ENCODE measurements around the gene FABP3.
A peak's percentile ranks its signal among the peaks of the same experiment; 100 is the strongest.

The FABP3 gene

GRCh38 chr1:31324992-31325391 is 47.9 kb downstream of the FABP3 start:
- ChIA-PET CTCF (interaction anchor here (0.6 kb wide), 1 partner anchor 310 kb away, joined by 3 read pairs; no protein-coding TSS in a partner anchor), POLR2A (interaction anchor here (0.5 kb wide), 1 partner anchor 301 kb away, joined by 4 read pairs; no protein-coding TSS in a partner anchor)
- no peak overlapping the region for H3K4me3 ChIP-seq (ENCODE audit: low read depth, low read length)

GRCh38 chr1:31324093-31324492 is 48.8 kb downstream of the FABP3 start:
- TF ChIP-seq ZNF121 (tag by site-specific recombination; IDR thresholded peaks at IDR 0.05) (peak; percentile 73; the same call in 1 of the 2 replicates), ZNF366 (tag by site-specific recombination; conservative IDR thresholded peaks at IDR 0.05) (no peak)
- Histone ChIP-seq H3K4me3 (ENCODE audit: low read depth, low read length) (no peak overlapping the region), H3K27ac (ENCODE audit: extremely low read depth, low read depth, low read length) (no peak overlapping the region), H3K4me1 (ENCODE audit: control insufficient read depth, insufficient read depth, low read length) (no peaks in the 10 kb centered on the region), H3K9me3 (ENCODE audit: control insufficient read depth, insufficient read depth, low read depth, low read length) (no peaks in the 10 kb centered on the region), H3K36me3 (ENCODE audit: control insufficient read depth in 2 of 2, insufficient read depth in 1 of 2, low read length in 2 of 2) (peaks cover 12 to 43% of the 10 kb centered on the region in 2 experiments; a peak in 2 of 3 replicates)
- CTCF ChIA-PET, result no interaction called here
- POLR2A ChIA-PET, result no interaction called here

More at GRCh38 chr1:31324992-31325391, 47.9 kb downstream of the FABP3 start:
- H3K4me1 ChIP-seq (ENCODE audit: control insufficient read depth, insufficient read depth, low read length), result no peaks in the 10 kb centered on the region
- no peaks in the 10 kb centered on the region for H3K9me3 ChIP-seq (ENCODE audit: control insufficient read depth, insufficient read depth, low read depth, low read length)
- TF ChIP-seq SCRT2 (tag by site-specific recombination; IDR thresholded peaks at IDR 0.05), result peak; percentile 77
- peak; percentile 70; the same call in 1 of the 2 replicates for TF ChIP-seq SCRT1 (tag by site-specific recombination; IDR thresholded peaks at IDR 0.05; ENCODE audit: borderline replicate concordance)
- TF ChIP-seq MZF1 (tag by site-specific recombination; IDR thresholded peaks at IDR 0.05; ENCODE audit: borderline replicate concordance), result no peak
- peaks cover 12 to 34% of the 10 kb centered on the region in 2 experiments; a peak in 2 of 3 replicates for H3K36me3 ChIP-seq (ENCODE audit: control insufficient read depth in 2 of 2, insufficient read depth in 1 of 2, low read length in 2 of 2)
- no peak overlapping the region for H3K27ac ChIP-seq (ENCODE audit: extremely low read depth, low read depth, low read length)

GRCh38 chr1:31318146-31318545 is 54.7 kb downstream of the FABP3 start:
- Histone ChIP-seq H3K4me1 (ENCODE audit: control insufficient read depth, insufficient read depth, low read length) (no peaks in the 10 kb centered on the region), H3K27ac (ENCODE audit: extremely low read depth, low read depth, low read length) (no peak overlapping the region), H3K4me3 (ENCODE audit: low read depth, low read length) (no peak overlapping the region), H3K36me3 (ENCODE audit: control insufficient read depth in 2 of 2, insufficient read depth in 1 of 2, low read length in 2 of 2) (peaks cover 31 to 84% of the 10 kb centered on the region in 2 experiments), H3K9me3 (ENCODE audit: control insufficient read depth, insufficient read depth, low read depth, low read length) (no peaks in the 10 kb centered on the region)
- ChIA-PET POLR2A (interaction anchor here (1.1 to 1.3 kb wide), 2 partner anchors 22 to 55 kb away, joined by 3 read pairs; partner anchors contain the start of genes FABP3, SNRNP40 and ZCCHC17), CTCF (interaction anchor here (0.8 kb wide), 1 partner anchor 133 kb away, joined by 3 read pairs; no protein-coding TSS in a partner anchor)
- TF ChIP-seq ZNF596 (tag by site-specific recombination; IDR thresholded peaks at IDR 0.05) (no peak), EGR2 (tag by site-specific recombination; IDR thresholded peaks at IDR 0.05; ENCODE audit: low read depth) (no peak), HOXA7 (CRISPR knock-in tag; IDR thresholded peaks at IDR 0.05; ENCODE audit: borderline replicate concordance) (no peak), ZNF221 (tag by site-specific recombination; IDR thresholded peaks at IDR 0.05; ENCODE audit: borderline replicate concordance) (no peak), ZNF621 (tag by site-specific recombination; IDR thresholded peaks at IDR 0.05) (no peak)
- TF ChIP-seq, protein P1, sequence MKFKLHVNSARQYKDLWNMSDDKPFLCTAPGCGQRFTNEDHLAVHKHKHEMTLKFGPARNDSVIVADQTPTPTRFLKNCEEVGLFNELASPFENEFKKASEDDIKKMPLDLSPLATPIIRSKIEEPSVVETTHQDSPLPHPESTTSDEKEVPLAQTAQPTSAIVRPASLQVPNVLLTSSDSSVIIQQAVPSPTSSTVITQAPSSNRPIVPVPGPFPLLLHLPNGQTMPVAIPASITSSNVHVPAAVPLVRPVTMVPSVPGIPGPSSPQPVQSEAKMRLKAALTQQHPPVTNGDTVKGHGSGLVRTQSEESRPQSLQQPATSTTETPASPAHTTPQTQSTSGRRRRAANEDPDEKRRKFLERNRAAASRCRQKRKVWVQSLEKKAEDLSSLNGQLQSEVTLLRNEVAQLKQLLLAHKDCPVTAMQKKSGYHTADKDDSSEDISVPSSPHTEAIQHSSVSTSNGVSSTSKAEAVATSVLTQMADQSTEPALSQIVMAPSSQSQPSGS (tag by site-specific recombination; IDR thresholded peaks at IDR 0.05; ENCODE audit: low read depth), result no peak
- TF ChIP-seq, protein P2, sequence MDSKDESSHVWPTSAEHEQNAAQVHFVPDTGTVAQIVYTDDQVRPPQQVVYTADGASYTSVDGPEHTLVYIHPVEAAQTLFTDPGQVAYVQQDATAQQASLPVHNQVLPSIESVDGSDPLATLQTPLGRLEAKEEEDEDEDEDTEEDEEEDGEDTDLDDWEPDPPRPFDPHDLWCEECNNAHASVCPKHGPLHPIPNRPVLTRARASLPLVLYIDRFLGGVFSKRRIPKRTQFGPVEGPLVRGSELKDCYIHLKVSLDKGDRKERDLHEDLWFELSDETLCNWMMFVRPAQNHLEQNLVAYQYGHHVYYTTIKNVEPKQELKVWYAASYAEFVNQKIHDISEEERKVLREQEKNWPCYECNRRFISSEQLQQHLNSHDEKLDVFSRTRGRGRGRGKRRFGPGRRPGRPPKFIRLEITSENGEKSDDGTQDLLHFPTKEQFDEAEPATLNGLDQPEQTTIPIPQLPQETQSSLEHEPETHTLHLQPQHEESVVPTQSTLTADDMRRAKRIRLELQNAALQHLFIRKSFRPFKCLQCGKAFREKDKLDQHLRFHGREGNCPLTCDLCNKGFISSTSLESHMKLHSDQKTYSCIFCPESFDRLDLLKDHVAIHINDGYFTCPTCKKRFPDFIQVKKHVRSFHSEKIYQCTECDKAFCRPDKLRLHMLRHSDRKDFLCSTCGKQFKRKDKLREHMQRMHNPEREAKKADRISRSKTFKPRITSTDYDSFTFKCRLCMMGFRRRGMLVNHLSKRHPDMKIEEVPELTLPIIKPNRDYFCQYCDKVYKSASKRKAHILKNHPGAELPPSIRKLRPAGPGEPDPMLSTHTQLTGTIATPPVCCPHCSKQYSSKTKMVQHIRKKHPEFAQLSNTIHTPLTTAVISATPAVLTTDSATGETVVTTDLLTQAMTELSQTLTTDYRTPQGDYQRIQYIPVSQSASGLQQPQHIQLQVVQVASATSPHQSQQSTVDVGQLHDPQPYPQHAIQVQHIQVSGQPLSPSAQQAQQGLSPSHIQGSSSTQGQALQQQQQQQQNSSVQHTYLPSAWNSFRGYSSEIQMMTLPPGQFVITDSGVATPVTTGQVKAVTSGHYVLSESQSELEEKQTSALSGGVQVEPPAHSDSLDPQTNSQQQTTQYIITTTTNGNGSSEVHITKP (tag by site-specific recombination; IDR thresholded peaks at IDR 0.05), result no peak

DNA sequence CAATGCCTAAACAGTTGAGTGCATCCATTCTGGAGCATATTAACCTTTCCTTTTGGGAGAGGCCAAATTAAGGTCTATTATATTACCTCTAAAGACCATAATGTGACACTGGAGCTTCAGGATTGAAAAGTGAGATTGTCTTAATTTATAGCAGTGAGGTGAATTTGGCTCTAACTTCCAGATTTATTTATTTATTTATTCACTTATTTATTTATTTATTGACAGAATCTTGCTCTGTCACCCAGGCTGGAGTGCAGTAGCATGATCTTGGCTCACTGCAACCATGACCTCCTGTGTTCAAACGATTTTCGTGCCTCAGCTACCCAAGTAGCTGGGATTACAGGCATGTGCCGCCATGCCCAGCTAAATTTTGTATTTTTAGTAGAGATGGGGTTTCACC is 57.0 kb downstream of the FABP3 start:
- Histone ChIP-seq H3K4me1 (ENCODE audit: control insufficient read depth, insufficient read depth, low read length) (no peaks in the 10 kb centered on the region), H3K36me3 (ENCODE audit: control insufficient read depth in 2 of 2, insufficient read depth in 1 of 2, low read length in 2 of 2) (peaks cover 35 to 95% of the 10 kb centered on the region in 2 experiments), H3K4me3 (ENCODE audit: low read depth, low read length) (no peak overlapping the region), H3K27ac (ENCODE audit: extremely low read depth, low read depth, low read length) (no peak overlapping the region), H3K9me3 (ENCODE audit: control insufficient read depth, insufficient read depth, low read depth, low read length) (no peaks in the 10 kb centered on the region)
- CTCF ChIA-PET, result interaction anchor here (0.8 kb wide), 1 partner anchor 131 kb away, joined by 3 read pairs; no protein-coding TSS in a partner anchor
- POLR2A ChIA-PET, result interaction anchor here (1.0 kb wide), 1 partner anchor 19 kb away, joined by 3 read pairs; the partner anchor contains the start of genes SNRNP40 and ZCCHC17
- TF ChIP-seq ZSCAN16 (tag by site-specific recombination; IDR thresholded peaks at IDR 0.05), result no peak
- TF ChIP-seq HIC1 (tag by site-specific recombination; IDR thresholded peaks at IDR 0.05), result no peak
- TF ChIP-seq ZNF426 (tag by site-specific recombination; IDR thresholded peaks at IDR 0.05), result peak; percentile 28
- TF ChIP-seq ZNF10 (tag by site-specific recombination; IDR thresholded peaks at IDR 0.05), result no peak
- TF ChIP-seq ZNF843 (tag by site-specific recombination; IDR thresholded peaks at IDR 0.05), result no peak
- TF ChIP-seq ZNF549 (tag by site-specific recombination; IDR thresholded peaks at IDR 0.05), result no peak
- peak; percentile 62; the same call in 1 of the 2 replicates for TF ChIP-seq ZNF394 (tag by site-specific recombination; IDR thresholded peaks at IDR 0.05; ENCODE audit: borderline replicate concordance)
- peak; percentile 13; the same call in 1 of the 2 replicates for TF ChIP-seq ZNF140 (tag by site-specific recombination; IDR thresholded peaks at IDR 0.05)
- TF ChIP-seq ZNF138 (tag by site-specific recombination; IDR thresholded peaks at IDR 0.05; ENCODE audit: borderline replicate concordance), result no peak

Measured in HEK293 (cell line).